Measurements from ENCODE around the gene MACROD1.

GRCh38 chr11:64101461-64101860 is 64.5 kb downstream of the MACROD1 start:
- no peak for TF ChIP-seq POLR2A (IDR thresholded peaks at IDR 0.05)
- TF ChIP-seq CTCF (IDR thresholded peaks at IDR 0.05): no peak
- TF ChIP-seq POLR2AphosphoS5 (IDR thresholded peaks at IDR 0.05): no peak
